ENCODE results near the gene TMEM132D. TPM values are rescaled to one million over a fixed set of nuclear protein-coding genes. Genes with fewer than 3 reads are reported as not detected.

TMEM132D gene
- total and polyA plus RNA-seq, 4 donors = 0.01 to 0.14 (median 0.08) TPM

DNA sequence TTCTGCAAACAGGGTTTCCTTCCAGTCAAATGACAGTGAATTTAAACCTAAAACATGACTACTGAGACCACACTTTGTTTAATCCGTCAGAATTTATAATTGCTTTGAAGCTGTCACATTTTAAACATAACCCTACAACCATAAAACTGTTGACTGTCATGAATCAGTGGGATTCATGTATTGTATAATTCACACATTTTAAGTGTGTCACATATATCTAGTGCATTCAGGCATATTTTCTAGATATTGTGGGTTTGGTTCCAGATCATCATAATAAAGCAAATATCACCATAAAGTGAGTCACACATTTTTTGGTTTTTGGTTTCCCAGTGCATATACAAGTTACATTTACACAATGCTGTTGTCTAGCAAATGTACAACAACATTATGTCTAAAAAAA is 304.4 kb downstream of the TMEM132D start (continued):
- TF ChIP-seq, protein P1, sequence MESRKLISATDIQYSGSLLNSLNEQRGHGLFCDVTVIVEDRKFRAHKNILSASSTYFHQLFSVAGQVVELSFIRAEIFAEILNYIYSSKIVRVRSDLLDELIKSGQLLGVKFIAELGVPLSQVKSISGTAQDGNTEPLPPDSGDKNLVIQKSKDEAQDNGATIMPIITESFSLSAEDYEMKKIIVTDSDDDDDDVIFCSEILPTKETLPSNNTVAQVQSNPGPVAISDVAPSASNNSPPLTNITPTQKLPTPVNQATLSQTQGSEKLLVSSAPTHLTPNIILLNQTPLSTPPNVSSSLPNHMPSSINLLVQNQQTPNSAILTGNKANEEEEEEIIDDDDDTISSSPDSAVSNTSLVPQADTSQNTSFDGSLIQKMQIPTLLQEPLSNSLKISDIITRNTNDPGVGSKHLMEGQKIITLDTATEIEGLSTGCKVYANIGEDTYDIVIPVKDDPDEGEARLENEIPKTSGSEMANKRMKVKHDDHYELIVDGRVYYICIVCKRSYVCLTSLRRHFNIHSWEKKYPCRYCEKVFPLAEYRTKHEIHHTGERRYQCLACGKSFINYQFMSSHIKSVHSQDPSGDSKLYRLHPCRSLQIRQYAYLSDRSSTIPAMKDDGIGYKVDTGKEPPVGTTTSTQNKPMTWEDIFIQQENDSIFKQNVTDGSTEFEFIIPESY (IDR thresholded peaks at IDR 0.05) = no peak
- TF ChIP-seq CTCF (IDR thresholded peaks at IDR 0.05; ENCODE audit: low read depth, low read length, missing input control) (no peak), FOXA1 (IDR thresholded peaks at IDR 0.05) (no peak)

DNA sequence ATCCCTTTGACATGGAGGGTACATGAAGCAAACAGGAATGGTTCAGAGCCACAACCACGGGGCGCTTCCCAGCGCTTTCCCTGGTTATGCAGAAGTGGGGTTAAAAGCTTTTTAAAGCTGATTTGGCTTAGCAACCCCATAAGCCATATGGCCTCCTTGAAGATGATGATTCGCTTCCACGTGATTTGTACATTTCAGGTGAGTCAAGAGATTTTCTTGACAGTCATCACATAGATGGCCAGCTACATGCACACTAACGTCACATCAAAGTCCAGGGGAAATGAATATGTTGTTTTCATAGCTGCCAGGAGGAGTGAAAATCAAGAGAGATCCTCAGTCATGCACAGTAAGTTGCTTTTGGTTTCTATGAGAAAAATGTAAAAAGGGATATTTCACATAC is 309.7 kb downstream of the TMEM132D start:
- Histone ChIP-seq H3K9ac (ENCODE audit: low read depth in 1 of 2, low read length in 2 of 2) (no peak overlapping the region), H3K4me1 (ENCODE audit: control insufficient read depth in 4 of 4, insufficient read depth in 4 of 4, low read length in 3 of 4) (no peaks in the 10 kb centered on the region), H3K36me3 (ENCODE audit: control insufficient read depth in 4 of 4, insufficient read depth in 3 of 4, low read depth in 1 of 4, low read length in 3 of 4) (no peaks in the 10 kb centered on the region), H3K27ac (ENCODE audit: low read depth in 1 of 2, low read length in 2 of 2) (no peak overlapping the region), H3K9me3 (ENCODE audit: control insufficient read depth in 4 of 4, low read length in 3 of 4) (no peaks in the 10 kb centered on the region), H3K4me3 (ENCODE audit: low read depth in 1 of 3, low read length in 3 of 3) (no peak overlapping the region), H3K27me3 (ENCODE audit: control insufficient read depth in 4 of 4, insufficient read depth in 4 of 4, low read length in 3 of 4) (peaks cover 0 to 4% (median 0%) of the 10 kb centered on the region in 4 donors)
- DNase-seq (ENCODE audit: low spot score) = no peak
- 60% methylated on average over 6 of the region's 6 CpGs for WGBS
- TF ChIP-seq, protein P2, sequence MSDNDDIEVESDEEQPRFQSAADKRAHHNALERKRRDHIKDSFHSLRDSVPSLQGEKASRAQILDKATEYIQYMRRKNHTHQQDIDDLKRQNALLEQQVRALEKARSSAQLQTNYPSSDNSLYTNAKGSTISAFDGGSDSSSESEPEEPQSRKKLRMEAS (IDR thresholded peaks at IDR 0.05) = no peak
- TF ChIP-seq, protein P3, sequence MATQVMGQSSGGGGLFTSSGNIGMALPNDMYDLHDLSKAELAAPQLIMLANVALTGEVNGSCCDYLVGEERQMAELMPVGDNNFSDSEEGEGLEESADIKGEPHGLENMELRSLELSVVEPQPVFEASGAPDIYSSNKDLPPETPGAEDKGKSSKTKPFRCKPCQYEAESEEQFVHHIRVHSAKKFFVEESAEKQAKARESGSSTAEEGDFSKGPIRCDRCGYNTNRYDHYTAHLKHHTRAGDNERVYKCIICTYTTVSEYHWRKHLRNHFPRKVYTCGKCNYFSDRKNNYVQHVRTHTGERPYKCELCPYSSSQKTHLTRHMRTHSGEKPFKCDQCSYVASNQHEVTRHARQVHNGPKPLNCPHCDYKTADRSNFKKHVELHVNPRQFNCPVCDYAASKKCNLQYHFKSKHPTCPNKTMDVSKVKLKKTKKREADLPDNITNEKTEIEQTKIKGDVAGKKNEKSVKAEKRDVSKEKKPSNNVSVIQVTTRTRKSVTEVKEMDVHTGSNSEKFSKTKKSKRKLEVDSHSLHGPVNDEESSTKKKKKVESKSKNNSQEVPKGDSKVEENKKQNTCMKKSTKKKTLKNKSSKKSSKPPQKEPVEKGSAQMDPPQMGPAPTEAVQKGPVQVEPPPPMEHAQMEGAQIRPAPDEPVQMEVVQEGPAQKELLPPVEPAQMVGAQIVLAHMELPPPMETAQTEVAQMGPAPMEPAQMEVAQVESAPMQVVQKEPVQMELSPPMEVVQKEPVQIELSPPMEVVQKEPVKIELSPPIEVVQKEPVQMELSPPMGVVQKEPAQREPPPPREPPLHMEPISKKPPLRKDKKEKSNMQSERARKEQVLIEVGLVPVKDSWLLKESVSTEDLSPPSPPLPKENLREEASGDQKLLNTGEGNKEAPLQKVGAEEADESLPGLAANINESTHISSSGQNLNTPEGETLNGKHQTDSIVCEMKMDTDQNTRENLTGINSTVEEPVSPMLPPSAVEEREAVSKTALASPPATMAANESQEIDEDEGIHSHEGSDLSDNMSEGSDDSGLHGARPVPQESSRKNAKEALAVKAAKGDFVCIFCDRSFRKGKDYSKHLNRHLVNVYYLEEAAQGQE (IDR thresholded peaks at IDR 0.05) = no peak
- TF ChIP-seq FOXA1 (IDR thresholded peaks at IDR 0.05) = no peak
- TF ChIP-seq EGR1 (IDR thresholded peaks at IDR 0.05; ENCODE audit: low read depth in 2 of 2) = no peak
- TF ChIP-seq SP1 (IDR thresholded peaks at IDR 0.05) = no peak
- no peak for TF ChIP-seq CTCF (IDR thresholded peaks at IDR 0.05; ENCODE audit: low read depth, low read length, missing input control)
- TF ChIP-seq JUND (IDR thresholded peaks at IDR 0.05) = no peak
- no peak for TF ChIP-seq RAD21 (IDR thresholded peaks at IDR 0.05)
- TF ChIP-seq TAF1 (conservative IDR thresholded peaks at IDR 0.05) = no peak
- TF ChIP-seq YY1 (IDR thresholded peaks at IDR 0.05) = no peak
- no peak for TF ChIP-seq NR2F2 (IDR thresholded peaks at IDR 0.05)
- TF ChIP-seq HNF4G (IDR thresholded peaks at IDR 0.05) = no peak
- TF ChIP-seq, protein P4, sequence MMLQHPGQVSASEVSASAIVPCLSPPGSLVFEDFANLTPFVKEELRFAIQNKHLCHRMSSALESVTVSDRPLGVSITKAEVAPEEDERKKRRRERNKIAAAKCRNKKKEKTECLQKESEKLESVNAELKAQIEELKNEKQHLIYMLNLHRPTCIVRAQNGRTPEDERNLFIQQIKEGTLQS (IDR thresholded peaks at IDR 0.05) = no peak

Measured in liver (tissue), 9 donors.